ENCODE data around the gene SEC61A1. TPM values are rescaled to one million over a fixed set of nuclear protein-coding genes. Genes with fewer than 3 reads are reported as not detected.

Gene SEC61A1
- total RNA-seq, 1 donor from 2014 or later, result 176 TPM

- DNase-seq (ENCODE audit: low spot score, unreplicated experiment), result no peak
- Mint-ChIP-seq H3K27ac (no peak overlapping the region), H3K27me3 (no peaks in the 10 kb centered on the region), H3K9me3 (ENCODE audit: low read depth) (no peaks in the 10 kb centered on the region), H3K36me3 (ENCODE audit: insufficient read depth) (no peaks in the 10 kb centered on the region), H3K4me3 (ENCODE audit: low read depth) (no peak overlapping the region), H3K4me1 (ENCODE audit: low read depth) (peaks cover 8% of the 10 kb centered on the region)
- no peak for TF ChIP-seq CTCF (IDR thresholded peaks at IDR 0.05; ENCODE audit: unreplicated experiment)
Measured at GRCh38 chr3:128009952-128010846, 42.0 kb upstream of the SEC61A1 start.

- Mint-ChIP-seq H3K4me1 (ENCODE audit: low read depth) (peaks cover 5% of the 10 kb centered on the region), H3K36me3 (ENCODE audit: insufficient read depth) (no peaks in the 10 kb centered on the region), H3K4me3 (ENCODE audit: low read depth) (no peak overlapping the region), H3K27me3 (no peaks in the 10 kb centered on the region), H3K9me3 (ENCODE audit: low read depth) (no peaks in the 10 kb centered on the region), H3K27ac (peak overlapping the region; percentile 12)
- peak; percentile 67 for TF ChIP-seq CTCF (IDR thresholded peaks at IDR 0.05; ENCODE audit: unreplicated experiment)
- peak; percentile 49 for DNase-seq (ENCODE audit: low spot score, unreplicated experiment)
Measured at GRCh38 chr3:128011140-128011539, 41.1 kb upstream of the SEC61A1 start.

GRCh38 chr3:128012050-128012449 lies 40.2 kb upstream of the SEC61A1 start:
- Mint-ChIP-seq H3K4me1 (ENCODE audit: low read depth) (peaks cover 4% of the 10 kb centered on the region), H3K36me3 (ENCODE audit: insufficient read depth) (peaks cover 2% of the 10 kb centered on the region), H3K27ac (no peak overlapping the region), H3K4me3 (ENCODE audit: low read depth) (no peak overlapping the region), H3K9me3 (ENCODE audit: low read depth) (peaks cover 4% of the 10 kb centered on the region), H3K27me3 (no peaks in the 10 kb centered on the region)
- TF ChIP-seq CTCF (IDR thresholded peaks at IDR 0.05; ENCODE audit: unreplicated experiment), result no peak
- DNase-seq (ENCODE audit: low spot score, unreplicated experiment), result no peak

GRCh38 chr3:128014548-128014947 lies 37.7 kb upstream of the SEC61A1 start:
- H3K36me3 Mint-ChIP-seq (ENCODE audit: insufficient read depth), result peaks cover 2% of the 10 kb centered on the region
- H3K9me3 Mint-ChIP-seq (ENCODE audit: low read depth), result peaks cover 4% of the 10 kb centered on the region
- no peak for TF ChIP-seq CTCF (IDR thresholded peaks at IDR 0.05; ENCODE audit: unreplicated experiment)
- peaks cover 4% of the 10 kb centered on the region for H3K4me1 Mint-ChIP-seq (ENCODE audit: low read depth)
- H3K4me3 Mint-ChIP-seq (ENCODE audit: low read depth), result no peak overlapping the region
- DNase-seq (ENCODE audit: low spot score, unreplicated experiment), result no peak
- H3K27ac Mint-ChIP-seq, result no peak overlapping the region
- H3K27me3 Mint-ChIP-seq, result no peaks in the 10 kb centered on the region

- peaks cover 1% of the 10 kb centered on the region for H3K4me1 Mint-ChIP-seq (ENCODE audit: low read depth)
- TF ChIP-seq CTCF (IDR thresholded peaks at IDR 0.05; ENCODE audit: unreplicated experiment), result no peak
Measured at GRCh38 chr3:128016502-128016901, 35.7 kb upstream of the SEC61A1 start.

More at GRCh38 chr3:128016502-128016901, 35.7 kb upstream of the SEC61A1 start:
- Mint-ChIP-seq H3K4me3 (ENCODE audit: low read depth) (no peak overlapping the region), H3K9me3 (ENCODE audit: low read depth) (peaks cover 4% of the 10 kb centered on the region), H3K27ac (no peak overlapping the region), H3K36me3 (ENCODE audit: insufficient read depth) (peaks cover 2% of the 10 kb centered on the region), H3K27me3 (no peaks in the 10 kb centered on the region)
- DNase-seq (ENCODE audit: low spot score, unreplicated experiment), result no peak

Measured in progenitor cell of endocrine pancreas (in vitro differentiated cells).